Kidney (tissue), 14 donors: Measurements from ENCODE around the gene MRPL44. TPM values are rescaled to one million over a fixed set of nuclear protein-coding genes. Genes with fewer than 3 reads are reported as not detected.

Experiments
- DNase-seq, 5 donors: peaks; one replicate each; pipeline ENCODE4 v3.0.0-alpha.2; 2013 to 2020
- FAIRE-seq: peaks from 2 replicates; lab custom pipeline; 2012; peaks lifted over from hg19 to GRCh38; lab: Jason Lieb, UNC
- H3K27ac ChIP-seq, 2 donors: one replicate each; pipeline ENCODE4 v1.7.0; 2013; ENCODE audit warnings: low read depth in 2 of 2, low read length in 2 of 2, inconsistent platforms in 1 of 2
- H3K27me3 ChIP-seq: one replicate; pipeline ENCODE4 v1.7.1; 2013; ENCODE audit warnings: low read length, inconsistent platforms; ENCODE audit not compliant: control insufficient read depth, insufficient read depth
- H3K36me3 ChIP-seq, 3 donors: one replicate each; pipeline versions ENCODE4 v1.7.0 to v1.7.1; 2013; ENCODE audit warnings: low read length in 3 of 3, control low read depth in 1 of 3, inconsistent platforms in 1 of 3; ENCODE audit not compliant: insufficient read depth in 3 of 3, control insufficient read depth in 2 of 3
- H3K4me1 ChIP-seq, 3 donors: one replicate each; pipeline versions ENCODE4 v1.7.0 to v1.7.1; 2013; ENCODE audit warnings: low read length in 3 of 3, inconsistent platforms in 1 of 3, low read depth in 1 of 3; ENCODE audit not compliant: control insufficient read depth in 2 of 3, insufficient read depth in 2 of 3
- H3K4me3 ChIP-seq, 3 donors: one replicate each; pipeline versions ENCODE4 v1.7.0 to v1.8.1; 2013; ENCODE audit warnings: low read length in 3 of 3, control low read depth in 1 of 3, inconsistent platforms in 1 of 3
- H3K9ac ChIP-seq, 3 donors: one replicate each; pipeline versions ENCODE4 v1.7.0 to v1.7.1; 2013; ENCODE audit warnings: low read length in 3 of 3, control low read depth in 1 of 3, inconsistent platforms in 1 of 3
- H3K9me3 ChIP-seq, 3 donors: one replicate each; pipeline versions ENCODE4 v1.7.0 to v1.7.1; 2013; ENCODE audit warnings: low read length in 3 of 3, control low read depth in 1 of 3, inconsistent platforms in 1 of 3; ENCODE audit not compliant: control insufficient read depth in 2 of 3, insufficient read depth in 1 of 3
- CTCF ChIP-seq: IDR thresholded peaks from 3 replicates; pipeline ENCODE4 v1.5.1; 2012; ENCODE audit warnings: mild to moderate bottlenecking, moderate library complexity, borderline replicate concordance; ENCODE audit not compliant: insufficient read depth; ENCODE audit errors: extremely low read depth
- intact Hi-C: fragments of 100-400 bp; cut with DNase I; formaldehyde crosslinking; loops from one replicate; pipeline ENCODE4 v1.11.1; 2022
- polyA plus RNA-seq: library from polyadenylated mRNA; stranded (reverse); fragments of 350-450 nt; fragmentation: Illumina TruSeq; extraction: RNeasy Lipid Tissue Mini Kit (QIAGEN cat#74804); gene quantifications from one replicate; pipeline ENCODE4 v1.2.3, GENCODE V29; 2014; ENCODE audit warnings: low read depth, low replicate concordance; ENCODE audit not compliant: insufficient read depth
- total RNA-seq: library from RNA; stranded (reverse); fragmentation: NEBNext Ultra II Directional; extraction: Animal tissue kit (Norgen Biotek cat#: 25700); gene quantifications from one replicate; pipeline ENCODE4 v1.2.1, GENCODE V29; 2021
- donor health status: control.
- donor health status: control.
- donor health status: control.
- donor health status: control.
- donor health status: control.
- donor health status: DM: yes; HTN: yes; CAD: no.
- donor health status: Normal renal cell carcinoma (clear cell type).

The MRPL44 gene
- total and polyA plus RNA-seq, 2 donors from 2014 or later = 24.2 to 52.7 TPM

- Histone ChIP-seq H3K4me3 (no peak overlapping the region), H3K9me3 (no peaks in the 10 kb centered on the region), H3K9ac (no peak overlapping the region), H3K36me3 (no peaks in the 10 kb centered on the region), H3K27ac (no peak overlapping the region), H3K4me1 (peaks cover 0 to 19% (median 15%) of the 10 kb centered on the region in 3 donors), H3K27me3 (no peaks in the 10 kb centered on the region)
- TF ChIP-seq CTCF = no peak
- FAIRE-seq = no peak
- intact Hi-C loops = no loop called here
- DNase-seq = no peak
These were observed 24.2 kb upstream of the MRPL44 start for GRCh38 chr2:223932816-223933800.

GRCh38 chr2:223934870-223935269, 22.4 kb upstream of the MRPL44 start:
- no peak overlapping the region for H3K27ac ChIP-seq
- no peak for DNase-seq
- H3K4me1 ChIP-seq = peaks cover 0 to 19% (median 12%) of the 10 kb centered on the region in 3 donors
- H3K9me3 ChIP-seq = no peaks in the 10 kb centered on the region
- H3K4me3 ChIP-seq = no peak overlapping the region
- TF ChIP-seq CTCF = no peak
- intact Hi-C loops = no loop called here
- no peaks in the 10 kb centered on the region for H3K36me3 ChIP-seq
- no peaks in the 10 kb centered on the region for H3K27me3 ChIP-seq
- no peak overlapping the region for H3K9ac ChIP-seq
- no peak for FAIRE-seq

- FAIRE-seq = no peak
- intact Hi-C loops = no loop called here
These were observed 21.7 kb upstream of the MRPL44 start for GRCh38 chr2:223935459-223936125.

More at GRCh38 chr2:223935459-223936125, 21.7 kb upstream of the MRPL44 start:
- H3K9me3 ChIP-seq = no peaks in the 10 kb centered on the region
- no peak for TF ChIP-seq CTCF
- H3K27me3 ChIP-seq = no peaks in the 10 kb centered on the region
- H3K36me3 ChIP-seq = no peaks in the 10 kb centered on the region
- peaks cover 0 to 19% (median 6%) of the 10 kb centered on the region in 3 donors for H3K4me1 ChIP-seq
- DNase-seq = no peak
- H3K4me3 ChIP-seq = no peak overlapping the region
- no peak overlapping the region for H3K27ac ChIP-seq
- H3K9ac ChIP-seq = no peak overlapping the region
